AML-193 (cell line): ENCODE measurements around the gene LIMS2.

ENCODE experiments used
- DNase-seq, 2 experiments: peaks; one replicate each; lab custom pipeline; 2025; lab: John Stamatoyannopoulos, UW

LIMS2 gene

DNA sequence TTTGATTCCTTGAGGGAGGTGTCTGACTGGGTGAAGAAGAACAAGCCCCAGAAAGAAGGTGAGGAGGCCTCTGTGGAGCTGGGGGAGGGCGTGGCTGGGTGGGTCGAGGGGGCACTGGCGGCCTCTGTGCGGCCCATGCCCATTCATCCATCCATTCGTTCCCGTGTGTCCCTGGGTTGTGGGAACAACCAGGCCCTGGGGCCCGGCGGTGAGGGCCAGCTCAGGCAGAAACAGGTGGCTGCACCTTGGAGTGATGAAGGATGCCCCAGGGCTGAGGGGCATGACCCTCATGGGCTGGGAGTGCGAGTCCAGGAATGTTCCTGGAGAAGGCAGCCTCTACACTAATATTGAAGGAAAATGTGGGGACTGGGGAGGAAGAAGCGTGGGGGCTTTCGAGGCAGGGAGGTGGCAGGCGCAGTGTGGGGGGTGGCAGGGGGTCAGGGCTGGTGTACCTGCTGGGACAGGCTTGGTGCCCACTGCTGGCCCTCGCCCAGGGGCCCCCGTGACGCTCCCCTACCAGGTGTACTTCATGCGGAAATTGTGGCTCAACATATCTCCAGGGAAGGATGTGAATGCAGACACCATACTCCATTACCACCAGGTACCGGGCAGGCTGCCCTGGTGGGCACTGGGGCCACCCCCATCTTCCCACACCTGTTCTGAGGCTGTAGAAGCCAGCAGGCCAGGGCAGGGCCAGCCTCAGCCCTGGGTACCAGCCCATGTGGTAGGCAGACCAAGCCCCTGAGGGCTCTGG is 40.5 kb downstream of the LIMS2 start:
- no peak for DNase-seq

DNA sequence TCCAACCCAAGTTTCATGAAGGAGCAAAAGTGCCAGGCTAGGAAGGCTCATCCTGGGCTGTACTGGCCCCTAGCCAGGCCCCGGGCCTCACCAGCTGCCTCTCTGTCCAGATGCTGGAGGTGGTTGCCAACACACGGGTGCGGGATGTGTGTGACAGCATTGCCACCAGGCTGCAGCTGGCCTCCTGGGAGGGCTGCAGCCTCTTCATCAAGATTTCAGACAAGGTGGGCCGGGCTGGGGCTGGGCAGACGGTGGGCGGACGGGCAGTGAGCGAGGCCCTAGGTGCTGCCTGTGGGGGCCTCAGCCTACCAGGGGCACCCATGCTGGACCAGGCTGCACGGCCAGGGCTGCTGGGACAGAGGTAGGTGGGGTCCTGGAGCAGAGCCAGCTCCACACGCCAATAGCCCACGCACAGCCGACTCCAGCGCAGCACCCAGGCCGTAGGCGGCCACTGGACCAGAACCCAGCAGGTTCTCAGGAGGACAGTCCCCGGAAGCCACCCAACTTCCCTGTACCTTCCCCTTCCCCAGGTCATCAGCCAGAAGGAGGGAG is 41.2 kb downstream of the LIMS2 start:
- DNase-seq: no peak

DNA sequence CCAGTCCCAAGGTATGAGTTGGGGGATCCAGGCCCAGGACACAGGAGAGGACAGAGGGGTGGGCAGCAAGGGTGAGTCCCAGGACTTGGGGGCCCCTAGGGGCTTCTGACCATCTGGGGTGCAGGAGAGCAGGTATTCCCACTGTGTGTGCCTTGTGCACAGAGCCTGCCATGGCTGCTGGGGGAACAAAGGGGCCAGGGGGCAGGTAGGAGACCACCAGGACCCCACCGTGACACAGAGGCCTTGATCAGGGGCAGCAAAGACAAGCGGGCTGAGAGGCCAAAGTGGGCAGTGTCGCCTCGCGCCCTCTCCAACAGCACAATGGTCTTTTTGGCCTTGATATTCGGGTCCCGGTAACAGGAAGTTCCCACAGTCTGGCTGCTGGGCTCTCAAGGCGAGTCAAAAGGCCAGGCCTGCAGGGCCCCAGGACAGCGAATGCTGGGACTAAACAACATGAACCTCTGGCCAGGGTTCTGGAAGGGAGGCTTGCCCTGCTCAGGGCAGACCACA is 41.7 kb downstream of the LIMS2 start:
- no peak for DNase-seq

DNA sequence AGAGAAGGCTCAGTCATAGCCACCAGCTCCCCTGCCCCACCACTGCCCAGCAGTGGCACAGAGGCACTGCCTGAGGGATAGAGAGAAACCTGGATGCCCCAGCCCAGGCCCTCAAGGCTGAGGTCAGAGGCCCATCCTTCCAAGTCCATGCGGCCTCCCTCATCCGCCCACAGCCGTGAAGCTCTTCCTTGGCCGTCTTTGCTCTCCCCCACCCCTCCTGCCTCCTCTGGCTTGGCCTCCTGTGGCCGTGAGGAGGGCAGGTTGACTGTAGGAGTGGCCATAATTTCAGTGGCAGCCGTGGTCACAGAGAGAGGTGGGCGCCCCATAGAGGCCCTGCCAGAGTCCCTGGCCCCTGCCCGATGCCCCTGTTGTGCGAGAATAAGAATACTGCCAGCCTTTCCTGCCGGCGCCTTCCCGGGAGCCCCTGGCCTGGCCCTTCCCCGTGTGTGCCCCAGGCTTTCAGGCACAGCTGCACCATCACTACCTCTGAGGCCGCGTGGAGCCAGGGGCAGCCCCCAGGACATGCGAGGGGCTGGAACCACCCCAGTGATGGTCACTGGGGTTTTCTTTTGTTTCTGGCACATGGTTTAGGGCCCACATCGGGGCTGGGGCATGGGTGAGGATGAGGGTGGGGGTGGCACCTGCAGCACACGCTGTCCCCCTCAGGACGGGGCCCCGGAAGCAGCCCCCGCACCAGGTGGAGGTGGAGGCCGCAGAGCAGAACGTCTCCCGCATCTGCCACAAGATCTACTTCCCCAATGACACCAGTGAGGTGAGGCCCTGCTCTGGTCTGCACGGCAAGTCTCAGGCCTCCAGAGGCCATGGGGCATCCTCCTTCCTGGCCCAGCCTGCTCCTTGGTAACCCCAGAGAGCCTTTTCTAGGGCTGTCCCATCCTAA is 42.5 kb downstream of the LIMS2 start:
- DNase-seq: no peak

DNA sequence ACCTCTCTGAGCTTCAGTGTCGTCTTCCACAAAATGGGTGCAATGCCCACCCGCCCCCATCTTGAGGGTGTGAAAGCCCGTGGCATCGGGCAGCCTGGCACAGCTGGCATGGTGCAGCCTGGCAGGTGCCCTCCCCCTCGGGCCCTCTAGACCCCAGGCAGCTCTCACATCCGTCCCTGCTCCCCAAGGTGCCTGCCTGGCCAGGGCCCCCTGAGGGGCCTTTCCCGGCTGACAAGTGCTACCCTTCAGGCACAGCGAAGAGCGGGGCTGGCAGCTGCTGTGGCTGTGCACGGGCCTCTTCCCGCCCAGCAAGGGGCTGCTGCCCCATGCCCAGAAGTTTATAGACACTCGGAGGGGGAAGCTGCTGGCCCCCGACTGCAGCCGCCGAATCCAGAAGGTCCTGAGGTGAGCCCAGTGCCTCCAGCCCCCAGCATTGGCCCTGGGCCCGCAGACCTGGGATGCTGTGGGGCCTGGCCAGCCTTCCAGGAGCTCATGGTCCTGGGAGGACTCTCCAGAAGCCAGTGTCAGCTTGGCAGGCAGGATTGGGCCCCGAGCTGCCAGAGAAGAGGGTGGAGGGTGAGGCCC is 43.2 kb downstream of the LIMS2 start:
- no peak for DNase-seq

DNA sequence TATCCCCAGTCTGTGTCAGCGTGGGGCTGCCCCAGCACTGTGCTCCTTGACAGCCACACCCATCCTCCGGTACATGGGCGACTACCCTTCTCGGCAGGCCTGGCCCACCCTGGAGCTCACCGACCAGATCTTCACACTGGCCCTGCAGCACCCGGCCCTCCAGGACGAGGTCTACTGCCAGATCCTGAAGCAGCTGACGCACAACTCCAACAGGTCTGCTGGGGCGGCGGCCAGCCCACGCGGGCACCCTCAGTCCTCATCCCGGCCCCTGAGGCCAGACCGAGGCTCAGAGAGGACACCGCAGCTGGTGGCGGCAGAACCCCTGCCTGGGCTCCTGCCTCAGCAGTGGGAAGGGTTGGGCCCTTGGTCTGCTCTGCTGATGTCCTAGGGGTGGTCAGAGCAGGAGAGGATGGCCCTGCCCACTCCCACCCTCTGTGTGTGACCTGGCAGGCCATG is 43.8 kb downstream of the LIMS2 start:
- DNase-seq: no peak

DNA sequence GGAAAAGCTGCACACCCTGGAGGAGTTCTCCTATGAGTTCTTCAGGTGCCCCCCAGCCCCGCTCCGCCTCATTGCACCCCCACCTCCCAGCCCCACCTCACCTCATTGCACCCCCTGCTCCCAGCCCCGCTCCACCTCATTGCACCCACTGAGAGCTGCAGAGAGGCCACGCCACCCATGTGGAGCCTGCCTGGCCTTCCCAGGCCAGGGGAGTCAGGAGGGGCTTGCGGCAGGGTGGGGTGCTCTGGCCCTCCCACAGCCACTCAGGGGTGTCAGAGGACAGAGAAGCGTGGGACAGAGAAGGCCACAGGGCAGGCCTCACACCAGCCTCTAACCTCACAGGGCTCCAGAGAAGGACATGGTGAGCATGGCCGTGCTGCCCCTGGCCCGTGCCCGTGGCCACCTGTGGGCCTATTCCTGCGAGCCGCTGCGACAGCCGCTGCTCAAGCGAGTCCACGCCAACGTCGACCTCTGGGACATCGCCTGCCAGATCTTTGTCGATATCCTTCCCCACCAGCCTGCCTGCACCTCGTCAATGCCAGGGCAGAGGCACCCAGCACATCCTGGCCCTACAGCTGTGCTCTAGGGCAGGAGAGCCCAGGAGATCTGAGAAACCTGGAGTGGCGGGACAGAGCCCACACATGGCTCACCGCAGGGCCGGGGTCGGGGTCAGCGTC is 44.3 kb downstream of the LIMS2 start:
- no peak for DNase-seq

DNA sequence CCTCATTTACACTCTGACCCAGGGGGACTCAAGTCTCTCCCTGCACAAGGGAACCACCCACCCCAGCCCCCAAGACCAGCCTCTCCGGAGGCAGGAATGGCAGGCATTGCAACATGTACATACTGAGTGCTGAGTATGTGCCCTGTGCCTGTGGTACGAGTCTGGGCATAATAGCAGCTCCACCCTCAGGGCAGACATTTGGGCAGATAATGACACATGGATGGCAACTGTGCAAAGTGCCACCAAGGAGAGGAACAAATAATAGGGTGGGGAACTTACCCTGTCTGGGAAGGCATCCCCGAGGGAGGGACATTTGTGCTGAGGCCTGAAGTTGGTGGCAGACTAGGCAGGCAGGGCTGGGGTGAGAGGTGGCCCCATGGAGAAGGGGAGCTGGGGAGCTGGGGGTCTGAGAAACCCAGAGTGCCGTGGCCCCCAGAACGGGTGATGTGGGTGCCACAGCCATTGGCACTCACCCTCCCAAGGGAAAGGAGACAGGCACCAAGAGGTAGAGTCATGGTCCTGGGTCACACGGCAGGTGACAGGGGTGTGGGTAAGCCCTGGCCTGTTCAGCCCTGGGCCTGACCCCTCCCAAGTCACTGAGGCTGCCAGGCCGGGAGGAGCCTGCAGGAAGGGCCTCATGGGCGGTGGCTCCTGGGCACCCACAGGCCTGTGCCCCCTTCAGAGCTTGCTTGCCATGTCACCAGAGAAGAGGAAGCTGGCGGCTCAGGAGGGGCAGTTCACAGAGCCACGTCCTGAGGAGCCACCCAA is 45.0 kb downstream of the LIMS2 start:
- no peak for DNase-seq

DNA sequence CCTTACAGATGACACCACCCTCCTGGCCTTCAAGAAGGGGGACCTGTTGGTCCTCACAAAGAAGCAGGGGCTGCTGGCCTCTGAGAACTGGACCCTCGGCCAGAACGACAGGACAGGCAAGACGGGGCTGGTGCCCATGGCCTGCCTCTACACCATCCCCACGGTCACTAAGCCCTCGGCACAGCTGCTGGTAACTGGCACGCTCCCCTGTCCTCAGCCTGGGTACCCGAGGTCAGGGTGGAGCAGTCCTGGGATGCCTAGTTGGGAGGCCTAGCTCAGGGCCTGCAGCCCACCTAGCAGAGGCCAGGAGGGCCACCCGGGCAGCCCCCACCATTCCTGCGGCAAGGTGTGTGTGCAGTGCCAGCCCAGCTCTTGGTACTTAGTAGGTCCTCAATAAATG is 45.7 kb downstream of the LIMS2 start:
- no peak for DNase-seq

DNA sequence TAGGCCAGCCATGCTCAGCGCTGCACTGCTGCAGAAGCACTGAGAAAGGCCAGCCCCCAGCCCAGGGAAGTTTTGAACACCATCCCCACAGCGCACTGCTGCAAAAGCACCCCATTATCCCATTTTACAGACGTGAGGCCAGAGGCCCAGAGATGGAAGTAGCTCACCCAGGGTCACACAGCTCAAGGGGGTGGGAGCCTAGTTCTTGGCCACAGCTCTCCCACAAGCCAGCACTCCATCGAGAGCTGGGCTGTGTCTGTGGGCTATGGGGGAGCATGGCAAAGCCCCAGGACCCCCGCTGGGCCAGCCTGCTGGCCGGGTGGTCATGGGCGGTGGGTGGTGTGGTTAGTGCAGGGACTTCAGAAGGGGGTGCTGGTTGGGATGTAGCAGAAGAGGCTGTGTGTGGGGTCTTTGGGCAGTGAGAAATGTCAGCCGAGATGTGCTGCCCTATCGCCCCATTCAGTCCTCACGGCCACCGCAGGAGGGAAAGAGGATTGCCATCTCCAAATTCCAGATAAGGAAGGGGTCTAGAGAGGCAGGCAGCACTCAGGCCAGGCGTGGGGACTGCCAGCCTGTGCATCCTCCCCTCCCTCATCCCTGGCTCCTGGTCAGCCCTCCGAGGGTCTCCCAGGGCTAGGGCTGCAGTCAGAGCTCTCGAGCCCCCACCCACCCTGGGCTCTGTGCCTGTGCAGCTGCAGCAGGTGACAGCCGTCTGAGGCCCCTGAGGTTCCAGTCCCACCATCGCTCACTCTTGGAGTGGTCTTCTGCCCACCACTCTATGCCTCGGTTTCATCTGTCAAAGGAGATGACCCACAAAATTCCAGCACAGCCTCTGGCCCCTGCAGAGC is 46.3 kb downstream of the LIMS2 start:
- DNase-seq: no peak

DNA sequence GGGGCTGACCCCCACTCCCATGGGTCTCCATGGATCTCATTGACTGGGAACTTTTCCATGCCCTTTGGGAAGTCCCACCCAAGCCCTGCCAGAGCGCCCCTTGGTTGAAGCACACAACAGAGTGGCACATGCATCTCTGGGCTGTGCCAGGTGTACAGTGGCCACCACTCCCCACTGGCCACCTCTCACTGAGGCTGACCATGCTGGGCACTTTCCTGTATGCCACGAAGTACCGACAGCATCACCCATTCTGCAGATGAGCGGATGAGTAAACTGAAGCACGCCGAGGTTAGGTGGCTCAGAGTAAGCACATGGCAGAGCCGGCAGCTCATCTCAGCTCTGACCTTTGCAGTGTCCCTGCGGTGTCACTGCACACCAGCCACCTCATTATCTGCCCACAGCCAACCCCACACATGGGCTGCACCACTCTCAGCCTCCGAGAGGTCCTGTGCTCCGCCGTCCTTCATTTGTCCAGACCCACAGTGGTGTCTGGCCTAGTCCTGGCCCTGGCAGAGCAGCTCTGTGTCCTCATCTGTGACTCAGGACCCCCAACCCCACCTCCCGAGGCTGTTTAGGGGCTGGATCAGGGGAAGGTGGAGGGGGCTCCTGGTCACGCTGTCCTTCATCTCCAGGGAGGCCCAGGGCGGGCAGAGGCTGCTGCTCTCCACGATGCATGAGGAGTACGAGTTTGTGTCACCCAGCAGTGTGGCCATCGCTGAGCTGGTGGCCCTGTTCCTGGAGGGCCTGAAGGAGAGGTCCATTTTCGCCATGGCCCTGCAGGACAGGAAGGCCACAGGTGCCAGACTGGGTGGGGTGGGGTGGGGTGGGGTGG is 47.4 kb downstream of the LIMS2 start:
- DNase-seq: no peak

DNA sequence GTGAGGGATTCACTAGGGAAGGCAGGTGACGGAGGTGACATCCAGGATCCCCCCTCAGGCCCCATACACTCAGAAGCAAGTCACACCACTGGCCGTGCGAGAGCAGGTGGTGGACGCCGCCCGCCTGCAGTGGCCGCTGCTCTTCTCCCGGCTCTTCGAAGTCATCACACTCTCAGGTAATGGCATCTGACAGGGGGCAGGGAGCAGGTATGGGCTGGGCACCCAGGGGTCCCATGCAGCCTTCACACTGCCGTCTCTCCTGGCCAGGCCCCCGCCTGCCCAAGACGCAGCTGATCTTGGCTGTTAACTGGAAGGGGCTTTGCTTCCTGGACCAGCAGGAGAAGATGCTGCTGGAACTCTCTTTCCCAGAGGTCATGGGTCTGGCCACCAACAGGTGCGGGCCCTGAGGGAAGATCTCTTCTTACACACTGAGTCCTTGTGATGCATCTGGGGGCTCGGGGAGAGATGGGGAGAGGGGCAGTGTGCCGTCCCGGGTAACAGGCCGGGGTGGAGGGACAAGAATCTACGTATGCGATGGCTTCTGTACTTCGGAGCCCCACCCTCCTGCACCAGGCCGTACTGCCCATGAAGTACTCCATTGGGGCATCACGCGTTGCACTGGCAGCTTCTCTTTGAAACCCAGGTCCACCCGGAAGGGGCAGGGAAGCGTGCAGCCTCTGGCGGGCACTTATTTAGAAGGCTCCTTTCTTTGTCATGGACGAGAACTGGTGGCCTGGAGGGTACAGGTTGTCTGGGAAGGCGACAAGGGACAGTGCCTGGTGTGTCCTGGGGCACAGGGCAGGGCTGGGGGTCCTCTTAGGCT is 48.2 kb downstream of the LIMS2 start:
- DNase-seq: no peak

DNA sequence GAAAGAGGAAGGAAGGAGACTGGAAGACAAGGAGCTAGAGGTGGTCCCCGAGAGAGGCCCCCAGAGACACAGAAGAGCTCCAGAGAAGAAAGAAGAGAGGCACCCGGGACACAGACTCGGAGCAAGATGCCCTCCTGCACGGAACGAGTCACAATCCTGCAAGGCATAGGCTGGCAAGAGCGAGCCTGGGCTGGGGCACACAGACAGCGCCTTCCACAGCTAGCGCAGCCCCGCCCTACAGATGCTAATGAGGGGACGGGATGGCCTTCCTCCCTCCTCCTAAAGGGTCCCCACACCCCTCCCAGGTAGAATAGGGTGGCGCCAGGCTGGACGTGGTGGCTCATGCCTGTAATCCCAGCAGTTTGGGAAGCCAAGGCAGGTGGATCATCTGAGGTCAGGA is 49.2 kb downstream of the LIMS2 start:
- no peak for DNase-seq

DNA sequence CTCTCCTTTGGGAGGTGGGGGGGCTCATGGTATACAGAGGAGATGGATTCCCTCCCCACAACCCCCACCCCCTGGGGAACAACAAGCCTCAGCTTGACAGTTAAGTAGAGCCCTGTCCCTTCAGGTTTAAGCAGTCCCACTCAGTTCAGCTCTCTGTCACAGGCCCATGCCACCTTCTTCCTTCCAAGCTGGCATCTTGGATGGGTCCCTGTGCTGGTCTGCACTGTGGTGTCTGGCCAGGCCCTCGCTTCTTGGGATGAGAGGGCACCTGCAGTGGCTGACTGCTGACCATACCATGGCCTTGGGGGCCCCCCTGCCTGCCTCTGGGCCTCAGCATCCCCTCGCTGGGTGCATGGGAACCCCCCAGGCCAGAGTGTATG is 49.8 kb downstream of the LIMS2 start:
- no peak for DNase-seq

DNA sequence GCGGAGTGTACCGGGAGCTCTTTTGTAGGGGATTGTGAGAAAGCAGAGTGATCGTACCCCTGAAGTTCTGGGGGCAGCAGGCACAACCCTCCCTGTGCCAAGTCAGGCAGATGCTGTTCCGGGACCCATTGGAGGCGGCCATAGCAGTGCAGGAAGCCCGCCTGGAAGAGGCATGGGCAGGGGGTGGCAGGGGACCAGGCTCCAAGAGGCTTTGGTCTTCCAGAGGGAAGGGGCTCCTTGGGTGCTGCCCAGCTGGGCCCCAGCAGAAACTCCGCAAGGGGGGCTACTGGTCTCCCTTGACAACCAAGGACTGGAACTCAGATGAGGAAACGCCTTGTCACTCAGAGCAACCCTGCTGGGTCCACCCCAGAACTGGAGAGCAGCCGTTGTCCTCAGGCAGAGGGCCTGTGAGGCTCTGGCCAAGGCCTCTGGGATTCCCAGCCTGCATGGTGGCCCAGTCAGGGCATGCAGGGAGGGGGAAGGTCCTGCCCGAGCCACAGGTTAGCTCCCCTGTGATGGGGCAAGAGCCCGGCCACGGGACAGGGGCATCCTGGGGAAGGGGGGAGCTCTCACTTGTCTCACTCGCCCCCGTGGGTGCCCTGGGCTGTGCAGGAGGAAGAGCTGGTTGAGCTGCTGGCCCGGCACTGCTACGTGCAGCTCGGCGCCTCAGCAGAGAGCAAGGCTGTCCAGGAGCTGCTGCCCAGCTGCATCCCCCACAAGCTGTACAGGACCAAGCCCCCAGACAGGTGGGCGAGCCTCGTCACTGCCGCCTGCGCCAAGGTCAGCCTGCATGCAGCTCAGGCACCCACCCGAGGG is 50.4 kb downstream of the LIMS2 start:
- no peak for DNase-seq

DNA sequence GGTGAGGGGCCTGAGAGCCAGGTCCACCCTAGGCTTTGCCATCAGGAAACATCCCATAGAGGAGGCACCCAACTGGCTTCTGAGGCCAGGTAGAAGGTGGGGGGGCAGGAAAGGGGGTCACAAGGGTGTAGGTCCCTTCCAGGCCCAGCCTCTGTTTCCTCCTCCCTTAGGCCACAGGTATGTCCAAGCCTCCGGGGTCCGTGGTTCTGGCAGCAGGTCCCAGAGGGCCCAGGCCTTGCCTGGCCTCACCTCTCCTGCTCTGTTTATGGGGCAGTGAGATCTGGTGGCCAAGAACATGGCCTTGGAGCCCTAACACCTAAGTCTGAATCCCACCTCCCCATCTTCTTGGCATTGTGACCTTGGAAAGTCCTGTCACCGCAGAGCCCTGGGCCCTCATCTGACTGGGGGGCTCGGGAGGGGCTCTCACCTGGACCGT is 51.0 kb downstream of the LIMS2 start:
- DNase-seq: no peak
